Mesenchymal stem cell (in vitro differentiated cells and primary cell): ENCODE data around the gene CDK9.
"Not testable (repeated sequence)": the region's sequence is repeated elsewhere in the genome, so short reads cannot be mapped to it uniquely, and the experiment has no call there.

ENCODE experiments used
- DNase-seq: peaks from one replicate; pipeline ENCODE4 v3.0.0-alpha.2; 2013
- H2AFZ ChIP-seq: one replicate; pipeline ENCODE4 v1.6.1; 2013; ENCODE audit warnings: low read depth, mild to moderate bottlenecking, control low read depth, inconsistent platforms, low read length, moderate library complexity
- H2AK5ac ChIP-seq: 2 replicates; pipeline ENCODE4 v1.6.1; 2013; ENCODE audit warnings: low read length, moderate library complexity, mild to moderate bottlenecking, inconsistent platforms; ENCODE audit not compliant: severe bottlenecking
- H2BK120ac ChIP-seq: one replicate; pipeline ENCODE4 v1.6.1; 2013; ENCODE audit warnings: low read depth, mild to moderate bottlenecking, inconsistent platforms, low read length, moderate library complexity
- H2BK12ac ChIP-seq, 2 experiments: one replicate each; pipeline ENCODE4 v1.6.1; 2013; ENCODE audit warnings: inconsistent platforms in 2 of 2, low read length in 2 of 2, mild to moderate bottlenecking in 2 of 2, moderate library complexity in 2 of 2, control low read depth in 1 of 2
- H2BK15ac ChIP-seq: one replicate; pipeline ENCODE4 v1.6.1; 2013; ENCODE audit warnings: mild to moderate bottlenecking, low read depth, inconsistent platforms; ENCODE audit not compliant: poor library complexity, severe bottlenecking
- H2BK5ac ChIP-seq: 2 replicates; pipeline ENCODE4 v1.6.1; 2013; ENCODE audit warnings: low read depth, mild to moderate bottlenecking, low read length, control low read depth, inconsistent platforms; ENCODE audit not compliant: poor library complexity, severe bottlenecking
- H3K14ac ChIP-seq, 2 experiments: one replicate each; pipeline ENCODE4 v1.6.1; 2013; ENCODE audit warnings: inconsistent platforms in 2 of 2, low read length in 2 of 2, control low read depth in 1 of 2, mild to moderate bottlenecking in 1 of 2, moderate library complexity in 1 of 2
- H3K18ac ChIP-seq, 2 experiments: one replicate each; pipeline ENCODE4 v1.6.1; 2013; ENCODE audit warnings: inconsistent platforms in 2 of 2, low read length in 2 of 2, control low read depth in 1 of 2, low read depth in 1 of 2, mild to moderate bottlenecking in 1 of 2
- H3K23ac ChIP-seq, 2 experiments: one replicate each; pipeline ENCODE4 v1.6.1; 2013; ENCODE audit warnings: inconsistent platforms in 2 of 2, low read length in 2 of 2, mild to moderate bottlenecking in 2 of 2, moderate library complexity in 2 of 2, control low read depth in 1 of 2
- H3K27ac ChIP-seq: 2 replicates; pipeline ENCODE4 v1.5.1; 2013; ENCODE audit warnings: mild to moderate bottlenecking, moderate library complexity, low read length, control low read depth, inconsistent platforms; ENCODE audit not compliant: poor library complexity, severe bottlenecking
- H3K27me3 ChIP-seq, 2 experiments: 2 replicates each; pipeline versions ENCODE4 v1.6.1 to v1.7.0; 2013; ENCODE audit warnings: low read length in 2 of 2, mild to moderate bottlenecking in 2 of 2, moderate library complexity in 2 of 2, control low read depth in 1 of 2, inconsistent platforms in 1 of 2; ENCODE audit not compliant: control insufficient read depth in 1 of 2, insufficient read depth in 1 of 2
- H3K36me3 ChIP-seq, 2 experiments: 2 replicates each; pipeline versions ENCODE4 v1.6.1 to v1.7.0; 2013; ENCODE audit warnings: low read length in 2 of 2, control low read depth in 1 of 2, inconsistent platforms in 1 of 2, low read depth in 1 of 2, mild to moderate bottlenecking in 1 of 2; ENCODE audit not compliant: insufficient read depth in 2 of 2, control insufficient read depth in 1 of 2
- H3K4ac ChIP-seq, 2 experiments: one replicate each; pipeline ENCODE4 v1.6.1; 2013; ENCODE audit warnings: inconsistent platforms in 2 of 2, low read length in 2 of 2, mild to moderate bottlenecking in 2 of 2, moderate library complexity in 2 of 2, control low read depth in 1 of 2, low read depth in 1 of 2
- H3K4me1 ChIP-seq: 2 replicates; pipeline ENCODE4 v1.6.1; 2013; ENCODE audit warnings: low read depth, low read length, control low read depth; ENCODE audit not compliant: control insufficient read depth, insufficient read depth
- H3K4me2 ChIP-seq: 2 replicates; pipeline ENCODE4 v1.6.1; 2013; ENCODE audit warnings: low read length, mild to moderate bottlenecking, inconsistent platforms; ENCODE audit not compliant: poor library complexity, severe bottlenecking
- H3K4me3 ChIP-seq, 2 experiments: 2 replicates each; pipeline versions ENCODE4 v1.5.1 to v1.7.0; 2013; ENCODE audit warnings: low read length in 2 of 2, mild to moderate bottlenecking in 2 of 2, control low read depth in 1 of 2, low read depth in 1 of 2; ENCODE audit not compliant: insufficient read depth in 1 of 2
- H3K79me1 ChIP-seq: replicated peaks from 2 replicates; pipeline ENCODE4 v1.6.1; 2013; ENCODE audit warnings: mild to moderate bottlenecking, control low read depth, low read length, inconsistent platforms; ENCODE audit not compliant: poor library complexity, severe bottlenecking
- H3K9ac ChIP-seq: 2 replicates; pipeline ENCODE4 v1.7.0; 2013; ENCODE audit warnings: mild to moderate bottlenecking, low read length, moderate library complexity
- H3K9me3 ChIP-seq: 2 replicates; pipeline ENCODE4 v1.7.0; 2013; ENCODE audit warnings: mild to moderate bottlenecking, low read length; ENCODE audit not compliant: control insufficient read depth
- H4K8ac ChIP-seq: one replicate; pipeline ENCODE4 v1.6.1; 2013; ENCODE audit warnings: inconsistent platforms, mild to moderate bottlenecking, low read length, moderate library complexity
- H4K91ac ChIP-seq: one replicate; pipeline ENCODE4 v1.6.1; 2013; ENCODE audit warnings: mild to moderate bottlenecking, low read length, inconsistent platforms
- WGBS: methylation state at CpG from one replicate; pipeline ENCODE4 v1.1.7; 2013; ENCODE audit warnings: mixed read lengths; 5-methylcytosine and 5-hydroxymethylcytosine counted together

Gene CDK9

DNA sequence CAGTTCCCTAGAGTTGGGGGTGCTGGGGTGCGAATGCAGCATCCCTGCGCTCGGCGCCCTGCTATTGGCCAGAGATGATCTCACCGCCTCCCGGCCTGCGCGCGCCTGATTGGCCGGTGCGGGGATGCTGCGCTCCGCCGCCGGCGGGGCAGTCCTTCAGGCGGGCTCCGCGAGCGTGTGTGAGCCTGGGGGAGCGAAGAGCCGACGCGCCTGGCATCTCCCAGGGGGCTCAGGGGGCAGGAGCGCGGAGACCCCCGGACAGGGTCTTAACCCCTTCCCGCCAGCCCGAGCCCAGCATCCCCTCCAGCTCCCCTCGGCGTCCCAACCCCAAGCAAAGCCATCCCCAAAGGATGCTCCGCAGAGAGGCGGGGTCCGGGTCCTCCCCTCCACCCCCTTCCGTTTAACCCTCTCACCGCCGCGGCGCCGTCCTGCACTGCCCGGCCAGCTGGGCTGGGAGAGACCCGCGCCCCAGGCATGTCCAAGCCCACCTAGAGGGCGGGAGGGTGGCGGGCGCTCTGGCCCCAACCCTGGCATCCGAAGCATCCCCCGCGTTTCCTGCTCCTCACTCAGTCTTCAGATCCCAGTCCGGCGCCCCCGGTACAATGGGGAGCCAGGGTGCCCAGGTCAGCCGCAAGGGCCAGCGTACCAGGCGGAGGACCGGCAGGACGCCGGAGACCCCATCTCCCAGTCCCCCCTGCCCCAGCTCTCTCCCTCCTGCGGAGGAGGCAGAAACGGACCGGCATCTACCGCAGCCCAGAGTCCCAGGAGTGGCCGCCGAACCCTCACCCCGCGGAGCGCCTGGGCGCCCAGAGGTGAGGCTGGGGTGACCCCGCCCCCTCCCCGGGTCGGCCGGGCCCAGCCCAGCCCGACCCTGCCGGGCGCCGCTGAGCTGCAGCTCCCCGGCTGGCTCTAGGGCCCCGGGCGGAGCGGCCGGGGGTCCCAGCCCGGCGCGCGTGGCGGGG lies 31.5 kb upstream of the CDK9 start:
- DNase-seq = no peak

DNA sequence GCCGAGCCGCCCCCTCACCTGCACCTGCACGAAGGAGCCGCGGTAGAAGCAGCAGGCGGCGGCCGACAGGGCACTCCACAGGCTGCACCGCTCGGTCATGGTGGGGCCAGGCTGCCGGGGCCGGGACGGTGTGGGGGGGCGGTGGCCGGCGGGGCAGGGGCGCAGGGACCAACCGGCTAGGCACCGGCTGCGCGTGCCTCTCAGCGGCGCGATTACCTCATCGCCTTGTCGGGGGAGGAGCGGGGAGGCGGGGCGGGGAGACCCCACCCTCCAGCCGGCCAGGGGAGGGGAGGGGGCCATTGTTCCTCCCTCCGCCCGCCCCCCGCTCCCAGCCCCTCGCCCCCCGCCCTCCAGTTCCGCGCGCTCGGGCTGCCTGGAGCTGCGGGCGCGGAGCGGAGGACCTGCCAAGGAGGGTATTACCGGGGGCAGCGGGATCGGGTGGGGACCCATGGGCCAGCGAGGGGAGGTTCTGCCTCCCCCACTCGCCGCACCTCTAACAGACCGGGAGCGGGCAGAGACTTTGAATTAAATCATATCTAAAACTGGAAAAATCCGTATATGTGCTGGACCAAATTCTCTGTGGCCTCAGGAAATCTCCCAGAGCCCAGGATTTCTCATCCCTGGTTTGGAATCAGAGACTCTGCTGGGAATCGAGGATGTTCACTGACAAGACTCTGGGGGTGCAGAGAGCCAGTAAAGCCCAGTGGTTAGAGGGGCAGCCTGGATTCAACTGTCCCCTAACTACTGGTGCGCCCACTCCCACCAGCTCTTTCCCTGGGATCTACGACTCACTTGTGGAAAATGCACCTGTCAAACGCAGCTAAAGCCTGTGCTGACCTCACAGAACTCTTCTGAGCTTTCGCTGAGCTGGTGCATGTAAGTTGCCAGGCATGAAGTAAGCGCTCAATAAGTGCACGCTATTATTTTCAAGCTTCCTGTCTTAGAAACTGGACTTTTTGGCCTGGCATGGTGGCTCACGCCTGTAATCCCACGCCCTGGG lies 30.5 kb upstream of the CDK9 start:
- no peak overlapping the region for H2AFZ ChIP-seq
- H3K4me3 ChIP-seq = no peak overlapping the region
- H2BK15ac ChIP-seq = no peak overlapping the region
- no peak overlapping the region for H2BK5ac ChIP-seq
- no peak overlapping the region for H3K4me2 ChIP-seq
- DNase-seq = no peak
- H3K27me3 ChIP-seq = peaks cover 46 to 57% of the 10 kb centered on the region in 2 experiments
- no peak overlapping the region for H3K27ac ChIP-seq
- no peak overlapping the region for H3K18ac ChIP-seq
- H4K91ac ChIP-seq = no peak overlapping the region
- H3K36me3 ChIP-seq = no peaks in the 10 kb centered on the region
- H2BK120ac ChIP-seq = no peak overlapping the region
- no peak overlapping the region for H3K23ac ChIP-seq
- WGBS = 16% methylated on average over 30 of the region's 61 CpGs
- no peak overlapping the region for H2BK12ac ChIP-seq
- H3K79me1 ChIP-seq = no peaks in the 10 kb centered on the region
- no peaks in the 10 kb centered on the region for H3K9me3 ChIP-seq
- no peak overlapping the region for H3K14ac ChIP-seq
- H2AK5ac ChIP-seq = no peak overlapping the region
- H4K8ac ChIP-seq = no peak overlapping the region
- no peak overlapping the region for H3K9ac ChIP-seq
- H3K4ac ChIP-seq = no peak overlapping the region
- H3K4me1 ChIP-seq = peaks cover 6% of the 10 kb centered on the region

More for the DNA sequence above, 31.5 kb upstream of the CDK9 start:
- Histone ChIP-seq H2AK5ac (no peak overlapping the region), H2BK12ac (no peak overlapping the region), H3K4ac (no peak overlapping the region), H3K4me2 (no peak overlapping the region), H2BK5ac (no peak overlapping the region), H3K36me3 (peaks cover 0 to under 1% of the 10 kb centered on the region in 2 experiments), H3K18ac (no peak overlapping the region), H3K27ac (no peak overlapping the region), H2BK15ac (no peak overlapping the region), H3K9me3 (no peaks in the 10 kb centered on the region), H4K8ac (no peak overlapping the region), H3K23ac (no peak overlapping the region), H3K79me1 (no peaks in the 10 kb centered on the region), H4K91ac (no peak overlapping the region), H3K14ac (no peak overlapping the region), H3K9ac (no peak overlapping the region), H3K27me3 (peaks cover 46 to 57% of the 10 kb centered on the region in 2 experiments), H2AFZ (no peak overlapping the region), H2BK120ac (no peak overlapping the region), H3K4me3 (no peak overlapping the region), H3K4me1 (peaks cover 6% of the 10 kb centered on the region)
- 11% methylated on average over 70 of the region's 86 CpGs for WGBS

DNA sequence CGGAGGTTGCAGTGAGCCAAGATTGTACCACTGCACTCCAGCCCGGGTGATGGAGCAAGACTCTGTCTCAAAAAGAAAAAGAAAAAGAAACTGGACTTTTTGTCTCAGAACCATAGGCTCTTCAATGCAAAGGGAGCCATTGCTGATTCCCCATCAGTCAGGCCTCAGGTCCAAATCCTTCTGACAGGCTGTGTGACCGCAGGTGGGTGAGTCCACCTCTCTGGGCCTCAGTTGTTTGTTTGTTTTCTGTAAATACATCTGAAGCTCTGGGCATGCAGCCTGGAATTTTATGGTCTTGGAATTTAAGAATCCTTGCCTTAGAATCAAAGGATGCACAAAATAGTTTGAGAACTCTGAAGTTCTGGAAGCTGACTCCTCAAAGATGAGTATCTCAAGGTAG lies 29.6 kb upstream of the CDK9 start:
- H3K27me3 ChIP-seq = peaks cover 53 to 60% of the 10 kb centered on the region in 2 experiments
- peaks cover 6% of the 10 kb centered on the region for H3K4me1 ChIP-seq
- no peak overlapping the region for H2BK12ac ChIP-seq
- H3K23ac ChIP-seq = no peak overlapping the region
- H3K9me3 ChIP-seq = no peaks in the 10 kb centered on the region
- no peak overlapping the region for H3K27ac ChIP-seq
- no peak overlapping the region for H3K9ac ChIP-seq
- H3K4me3 ChIP-seq = no peak overlapping the region
- no peak overlapping the region for H2BK15ac ChIP-seq
- H4K91ac ChIP-seq = no peak overlapping the region
- DNase-seq = no peak
- no peak overlapping the region for H3K4ac ChIP-seq
- H2AFZ ChIP-seq = no peak overlapping the region
- no peak overlapping the region for H4K8ac ChIP-seq
- H2BK120ac ChIP-seq = no peak overlapping the region
- no peak overlapping the region for H2BK5ac ChIP-seq
- no peak overlapping the region for H3K18ac ChIP-seq
- no peak overlapping the region for H2AK5ac ChIP-seq
- no peaks in the 10 kb centered on the region for H3K79me1 ChIP-seq
- no peaks in the 10 kb centered on the region for H3K36me3 ChIP-seq
- no peak overlapping the region for H3K14ac ChIP-seq
- no peak overlapping the region for H3K4me2 ChIP-seq
- WGBS = 99% methylated on average over 3 of the region's 3 CpGs

DNA sequence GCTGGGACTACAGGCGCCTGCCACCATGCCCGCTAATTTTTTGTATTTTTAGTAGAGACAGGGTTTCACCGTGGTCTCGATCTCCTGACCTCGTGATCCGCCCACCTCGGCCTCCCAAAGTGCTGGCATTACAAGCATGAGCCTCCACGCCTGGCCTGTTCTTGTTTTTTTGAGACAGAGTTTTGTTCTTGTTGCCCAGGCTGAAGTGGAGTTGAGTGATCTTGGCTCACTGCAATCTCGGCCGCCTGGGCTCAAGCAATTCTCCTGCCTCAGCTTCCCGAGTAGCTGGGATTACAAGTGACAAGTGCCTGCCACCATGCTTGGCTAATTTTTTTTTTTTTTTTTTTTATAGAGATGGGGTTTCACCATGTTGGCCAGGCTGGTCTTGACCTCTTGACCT lies 29.1 kb upstream of the CDK9 start:
- H3K9me3 ChIP-seq, H3K27ac ChIP-seq, H3K9ac ChIP-seq, H3K79me1 ChIP-seq, H3K36me3 ChIP-seq, H2BK120ac ChIP-seq, H2AK5ac ChIP-seq, H3K14ac ChIP-seq, H4K8ac ChIP-seq, DNase-seq, H3K23ac ChIP-seq, H2BK5ac ChIP-seq, H3K4me1 ChIP-seq, H2BK15ac ChIP-seq, H4K91ac ChIP-seq, H3K4me3 ChIP-seq, H2AFZ ChIP-seq, H3K4me2 ChIP-seq, H2BK12ac ChIP-seq, H3K4ac ChIP-seq, H3K18ac ChIP-seq: not testable (repeated sequence)
- H3K27me3 ChIP-seq = peaks cover 54 to 61% of the 10 kb centered on the region in 2 experiments
- WGBS = 76% methylated on average over 11 of the region's 11 CpGs
